Spleen (tissue), 7 donors: Measurements from ENCODE around the gene GABRB1.

ENCODE experiments used
- CTCF ChIP-seq, 11 experiments: fragments of 200-600 bp in 7 of 11; fragments of 450-650 bp in 4 of 11; sonication (generic) in 4 of 11; IDR thresholded peaks in 8 of 11; conservative IDR thresholded peaks in 3 of 11; 1 replicate in 7 of 11; 2 replicates in 4 of 11; pipeline versions ENCODE4 v1.4.0 to v1.8.0; 2016 to 2021; ENCODE audit warnings: antibody characterized with exemption in 11 of 11, inconsistent platforms in 4 of 11, mild to moderate bottlenecking in 1 of 11
- POLR2A ChIP-seq, 3 donors: fragments of 450-650 bp; IDR thresholded peaks; one replicate each; pipeline ENCODE4 v1.5.1; 2017; ENCODE audit warnings: antibody characterized with exemption in 3 of 3, mild to moderate bottlenecking in 1 of 3
- POLR2AphosphoS5 ChIP-seq, 3 donors: sonication (generic); formaldehyde crosslinking; IDR thresholded peaks; one replicate each; pipeline ENCODE4 v1.5.1; 2017; ENCODE audit warnings: antibody characterized with exemption in 3 of 3
- donor health status: DM: no; HTN: no; CAD: no; lungs with moderate emphysema.
- donor health status: DM: no; HTN: no; CAD: no.
- donor health status: DM: no; HTN: no; CAD: no.

- TF ChIP-seq POLR2AphosphoS5 (IDR thresholded peaks at IDR 0.05) (no peak), POLR2A (IDR thresholded peaks at IDR 0.05) (no peak), CTCF (IDR thresholded peaks at IDR 0.05 in 8 of 11, conservative IDR thresholded peaks at IDR 0.05 in 3 of 11) (no peak)
Observed at GRCh38 chr4:47068986-47069385, 37.6 kb downstream of the GABRB1 start.
